GM21717 (cell line): ENCODE results near the gene PF4V1.
"Not testable (repeated sequence)": the region's sequence is repeated elsewhere in the genome, so short reads cannot be mapped to it uniquely, and the experiment has no call there.

ENCODE experiments used
- ATAC-seq: cut with Tn5 transposase; IDR thresholded peaks from one replicate; pipeline ENCODE4 v1.9.1; 2021; ENCODE audit warnings: mild to moderate bottlenecking, moderate library complexity; ENCODE audit not compliant: unreplicated experiment

The PF4V1 gene

GRCh38 chr4:73869130-73870055, 16.3 kb downstream of the PF4V1 start, which contains the start of gene CXCL1:
CXCL1 (plus strand) TSS chr4:73869393; CDS start chr4:73869471, 78 bp downstream.
- no peak for ATAC-seq

- no peak for ATAC-seq
Measured at GRCh38 chr4:73870260-73870659, 17.2 kb downstream of the PF4V1 start.

- ATAC-seq = no peak
Measured at GRCh38 chr4:73870768-73871167, 17.7 kb downstream of the PF4V1 start.

- ATAC-seq = no peak
Measured at GRCh38 chr4:73871511-73872310, 18.6 kb downstream of the PF4V1 start.

- ATAC-seq = no peak
Measured at GRCh38 chr4:73872316-73873108, 19.4 kb downstream of the PF4V1 start.

GRCh38 chr4:73874386-73874785, 21.3 kb downstream of the PF4V1 start:
- no peak for ATAC-seq

- ATAC-seq = no peak
Measured at GRCh38 chr4:73875401-73875800, 22.3 kb downstream of the PF4V1 start.

GRCh38 chr4:73883306-73883705, 30.2 kb downstream of the PF4V1 start:
- no peak for ATAC-seq

GRCh38 chr4:73885574-73886267, 32.6 kb downstream of the PF4V1 start:
- no peak for ATAC-seq

GRCh38 chr4:73891326-73891725, 38.2 kb downstream of the PF4V1 start:
- no peak for ATAC-seq

- no peak for ATAC-seq
Measured at GRCh38 chr4:73891739-73892405, 38.8 kb downstream of the PF4V1 start.

- ATAC-seq = no peak
Measured at GRCh38 chr4:73892966-73893365, 39.9 kb downstream of the PF4V1 start.

GRCh38 chr4:73894001-73894400, 40.9 kb downstream of the PF4V1 start:
- ATAC-seq = no peak

GRCh38 chr4:73895201-73896175, 42.4 kb downstream of the PF4V1 start:
- no peak for ATAC-seq

GRCh38 chr4:73896416-73896815, 43.3 kb downstream of the PF4V1 start:
- ATAC-seq = no peak

GRCh38 chr4:73897380-73898136, 44.5 kb downstream of the PF4V1 start:
- ATAC-seq = no peak

- not testable (repeated sequence) for ATAC-seq
Measured at GRCh38 chr4:73899338-73899737, 46.2 kb downstream of the PF4V1 start.

- no peak for ATAC-seq
Measured at GRCh38 chr4:73901031-73901430, 47.9 kb downstream of the PF4V1 start.
